ENCODE data around the gene DNAI4. TPM values are rescaled to one million over a fixed set of nuclear protein-coding genes. Genes with fewer than 3 reads are reported as not detected.

The DNAI4 gene
- total and polyA plus RNA-seq, 2 experiments from 2014 or later, result 0.90 to 3.8 TPM

- TF ChIP-seq ETS1 (IDR thresholded peaks at IDR 0.05) (no peak), JUNB (IDR thresholded peaks at IDR 0.05; ENCODE audit: unreplicated experiment) (no peak)
Measured at GRCh38 chr1:66834926-66835325, 89.7 kb downstream of the DNAI4 start (continued).

GRCh38 chr1:66833112-66833511 is 91.5 kb downstream of the DNAI4 start:
- Histone ChIP-seq H4K20me1 (replicated peaks; ENCODE audit: insufficient read depth) (no peaks in the 10 kb centered on the region), H3K27ac (ENCODE audit: low read depth) (no peak overlapping the region), H3K4me1 (ENCODE audit: insufficient read depth) (no peaks in the 10 kb centered on the region), H2AFZ (no peak overlapping the region), H3F3A (replicated peaks; ENCODE audit: low read depth) (no peaks in the 10 kb centered on the region), H3K4me2 (no peak overlapping the region), H3K4me3 (no peak overlapping the region), H3K36me3 (ENCODE audit: insufficient read depth) (no peaks in the 10 kb centered on the region), H3K27me3 (ENCODE audit: insufficient read depth) (no peaks in the 10 kb centered on the region), H3K79me2 (replicated peaks; ENCODE audit: insufficient read depth) (no peaks in the 10 kb centered on the region), H3K9me2 (ENCODE audit: insufficient read depth) (no peaks in the 10 kb centered on the region)
- Mint-ChIP-seq H3K4me1 (no peaks in the 10 kb centered on the region), H3K4me3 (no peak overlapping the region), H3K27me3 (ENCODE audit: insufficient read depth, low read depth, poor library complexity) (no peaks in the 10 kb centered on the region), H3K9me3 (no peaks in the 10 kb centered on the region), H3K36me3 (ENCODE audit: low read depth) (no peaks in the 10 kb centered on the region), H3K27ac (no peak overlapping the region)
- TF ChIP-seq POLR2AphosphoS5 (IDR thresholded peaks at IDR 0.05; ENCODE audit: low read depth), result no peak
- TF ChIP-seq CTCF (conservative IDR thresholded peaks at IDR 0.05; ENCODE audit: low read depth in 2 of 2), result no peak
- TF ChIP-seq EZH2phosphoT487 (IDR thresholded peaks at IDR 0.05; ENCODE audit: unreplicated experiment), result no peak
- no peak for TF ChIP-seq ETS1 (IDR thresholded peaks at IDR 0.05)
- no peak for TF ChIP-seq REST (IDR thresholded peaks at IDR 0.05; ENCODE audit: unreplicated experiment)
- ATAC-seq (no peak), DNase-seq (ENCODE audit: low spot score) (no peak)
